Measurements from ENCODE around the gene IAH1. TPM values are rescaled to one million over a fixed set of nuclear protein-coding genes. Genes with fewer than 3 reads are reported as not detected.

The IAH1 gene, protein sequence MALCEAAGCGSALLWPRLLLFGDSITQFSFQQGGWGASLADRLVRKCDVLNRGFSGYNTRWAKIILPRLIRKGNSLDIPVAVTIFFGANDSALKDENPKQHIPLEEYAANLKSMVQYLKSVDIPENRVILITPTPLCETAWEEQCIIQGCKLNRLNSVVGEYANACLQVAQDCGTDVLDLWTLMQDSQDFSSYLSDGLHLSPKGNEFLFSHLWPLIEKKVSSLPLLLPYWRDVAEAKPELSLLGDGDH
- total RNA-seq (2022; extraction: Qiagen RNA extraction; ENCODE audit: low read depth) = 81.2 to 112 TPM (median 99.3 TPM) in 5 replicates

DNA sequence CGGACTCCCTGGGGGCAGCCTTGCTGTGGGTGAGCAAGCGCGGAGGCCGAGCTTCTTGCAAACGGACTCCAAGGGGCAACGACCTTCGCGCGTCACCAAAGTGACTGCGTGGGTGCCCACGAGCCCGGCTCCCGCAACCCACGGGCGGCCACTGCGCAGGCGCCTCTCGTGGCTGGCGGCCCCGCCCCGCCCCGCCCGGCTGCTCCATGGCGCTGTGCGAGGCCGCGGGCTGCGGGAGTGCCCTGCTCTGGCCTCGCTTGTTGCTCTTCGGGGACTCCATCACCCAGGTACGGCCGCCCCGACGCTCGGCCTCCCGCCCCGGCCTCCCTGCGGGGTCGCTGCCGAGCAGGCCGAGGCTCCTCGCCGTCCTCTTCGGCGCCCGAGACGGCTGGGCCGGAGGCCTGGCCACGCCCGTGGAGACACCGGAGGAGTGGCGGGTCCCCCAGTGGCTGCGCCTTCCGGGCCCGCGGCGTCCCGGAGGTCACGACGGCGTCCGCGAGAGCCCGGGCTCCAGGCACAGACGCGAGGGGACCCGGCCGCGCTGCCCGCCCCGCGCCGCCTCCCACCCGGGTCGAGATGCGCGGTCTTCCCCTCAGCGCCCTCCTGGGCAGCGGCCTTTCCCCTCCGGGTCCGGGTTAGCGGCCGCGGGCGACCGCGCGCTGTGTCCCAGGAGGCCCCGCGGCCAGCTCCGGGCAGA, at the start of gene IAH1:
TSS of gene IAH1 (plus strand) at position 191 of the 697 bp plus-strand sequence. CDS start at position 207, 16 bp downstream.

Other genes with a start within 250 kb of the IAH1 start
- 162 to 189 TPM (median 165 TPM) in 5 replicates for gene ITGB1BP1, start 51.0 kb upstream of the IAH1 start, total RNA-seq (2022; extraction: Qiagen RNA extraction; ENCODE audit: low read depth)
- 49.7 to 58.1 TPM (median 57.0 TPM) in 5 replicates for gene CPSF3, start 50.9 kb upstream of the IAH1 start, total RNA-seq (2022; extraction: Qiagen RNA extraction; ENCODE audit: low read depth)
- 27.2 to 35.9 TPM (median 35.0 TPM) in 5 replicates for gene ADAM17, start 81.3 kb downstream of the IAH1 start, total RNA-seq (2022; extraction: Qiagen RNA extraction; ENCODE audit: low read depth)
- 648 to 722 TPM (median 713 TPM) in 5 replicates for gene YWHAQ, start 156.4 kb downstream of the IAH1 start, total RNA-seq (2022; extraction: Qiagen RNA extraction; ENCODE audit: low read depth)